Stimulated activated memory B cell treated with anti-CD40 and anti-IgM and Interleukin-4, amounts not matched to agents 10 μg/mL and 1 μg/mL and 100 μg/mL, for 72 hours (primary cell): ENCODE data around the gene INPP4A.
A peak's percentile ranks its signal among the peaks of the same experiment; 100 is the strongest.

Source experiments
- ATAC-seq: fragments of 150-1000 bp; cut with Tn5 transposase; 2 replicates; pipeline ENCODE4 v1.10.0; 2021
- H3K27ac Mint-ChIP-seq: one replicate; pipeline ENCODE4 v1.8.0; 2022; ENCODE audit warnings: mild to moderate bottlenecking, mixed read lengths
- H3K27me3 Mint-ChIP-seq: one replicate; pipeline ENCODE4 v1.8.0; 2022; ENCODE audit warnings: mixed read lengths
- H3K36me3 Mint-ChIP-seq: one replicate; pipeline ENCODE4 v1.8.0; 2022; ENCODE audit warnings: mixed read lengths
- H3K4me1 Mint-ChIP-seq: one replicate; pipeline ENCODE4 v1.8.0; 2022; ENCODE audit warnings: mixed read lengths
- H3K4me3 Mint-ChIP-seq: one replicate; pipeline ENCODE4 v1.8.0; 2022; ENCODE audit warnings: mild to moderate bottlenecking, moderate library complexity, mixed read lengths
- H3K9me3 Mint-ChIP-seq: one replicate; pipeline ENCODE4 v1.8.0; 2022; ENCODE audit warnings: mixed read lengths

The INPP4A gene

GRCh38 chr2:98486374-98486981 is 41.8 kb downstream of the INPP4A start:
- no peaks in the 10 kb centered on the region for H3K36me3 Mint-ChIP-seq
- no peaks in the 10 kb centered on the region for H3K9me3 Mint-ChIP-seq
- H3K27ac Mint-ChIP-seq = peak overlapping the region; percentile 81
- H3K27me3 Mint-ChIP-seq = no peaks in the 10 kb centered on the region
- ATAC-seq = no peak
- H3K4me3 Mint-ChIP-seq = no peak overlapping the region
- peaks cover 64% of the 10 kb centered on the region for H3K4me1 Mint-ChIP-seq

GRCh38 chr2:98487101-98487805 is 42.6 kb downstream of the INPP4A start:
- Mint-ChIP-seq H3K36me3 (peaks cover 2% of the 10 kb centered on the region), H3K4me3 (no peak overlapping the region), H3K27me3 (no peaks in the 10 kb centered on the region), H3K4me1 (peaks cover 60% of the 10 kb centered on the region), H3K27ac (no peak overlapping the region), H3K9me3 (no peaks in the 10 kb centered on the region)
- no peak for ATAC-seq

GRCh38 chr2:98487806-98488189 is 43.1 kb downstream of the INPP4A start:
- Mint-ChIP-seq H3K9me3 (no peaks in the 10 kb centered on the region), H3K4me3 (no peak overlapping the region), H3K4me1 (peaks cover 57% of the 10 kb centered on the region), H3K36me3 (peaks cover 6% of the 10 kb centered on the region), H3K27ac (peak overlapping the region; percentile 31), H3K27me3 (no peaks in the 10 kb centered on the region)
- peak; percentile 61 for ATAC-seq

- H3K36me3 Mint-ChIP-seq = peaks cover 6% of the 10 kb centered on the region
- peaks cover 52% of the 10 kb centered on the region for H3K4me1 Mint-ChIP-seq
- H3K9me3 Mint-ChIP-seq = no peaks in the 10 kb centered on the region
- H3K27ac Mint-ChIP-seq = peak overlapping the region; percentile 31
- H3K4me3 Mint-ChIP-seq = no peak overlapping the region
- H3K27me3 Mint-ChIP-seq = no peaks in the 10 kb centered on the region
- no peak for ATAC-seq
Observed at GRCh38 chr2:98488252-98488651, 43.6 kb downstream of the INPP4A start.

GRCh38 chr2:98489486-98489885 is 44.8 kb downstream of the INPP4A start:
- H3K36me3 Mint-ChIP-seq = peaks cover 13% of the 10 kb centered on the region
- no peak for ATAC-seq
- no peaks in the 10 kb centered on the region for H3K27me3 Mint-ChIP-seq
- H3K27ac Mint-ChIP-seq = no peak overlapping the region
- no peaks in the 10 kb centered on the region for H3K9me3 Mint-ChIP-seq
- no peak overlapping the region for H3K4me3 Mint-ChIP-seq
- H3K4me1 Mint-ChIP-seq = peaks cover 40% of the 10 kb centered on the region

GRCh38 chr2:98489971-98490962 is 45.6 kb downstream of the INPP4A start:
- peaks cover 32% of the 10 kb centered on the region for H3K4me1 Mint-ChIP-seq
- ATAC-seq = no peak
- H3K27ac Mint-ChIP-seq = no peak overlapping the region
- H3K4me3 Mint-ChIP-seq = no peak overlapping the region
- H3K9me3 Mint-ChIP-seq = no peaks in the 10 kb centered on the region
- peaks cover 18% of the 10 kb centered on the region for H3K36me3 Mint-ChIP-seq
- no peaks in the 10 kb centered on the region for H3K27me3 Mint-ChIP-seq

GRCh38 chr2:98492441-98492840 is 47.8 kb downstream of the INPP4A start:
- H3K4me3 Mint-ChIP-seq = no peak overlapping the region
- peaks cover 35% of the 10 kb centered on the region for H3K36me3 Mint-ChIP-seq
- no peaks in the 10 kb centered on the region for H3K27me3 Mint-ChIP-seq
- H3K27ac Mint-ChIP-seq = no peak overlapping the region
- H3K4me1 Mint-ChIP-seq = peaks cover 23% of the 10 kb centered on the region
- H3K9me3 Mint-ChIP-seq = peaks cover 8% of the 10 kb centered on the region
- ATAC-seq = no peak

- Mint-ChIP-seq H3K36me3 (peaks cover 48% of the 10 kb centered on the region), H3K4me1 (peaks cover 8% of the 10 kb centered on the region), H3K4me3 (no peak overlapping the region), H3K27me3 (no peaks in the 10 kb centered on the region), H3K27ac (no peak overlapping the region), H3K9me3 (peaks cover 8% of the 10 kb centered on the region)
- no peak for ATAC-seq
Observed at GRCh38 chr2:98494699-98495098, 50.0 kb downstream of the INPP4A start.

- Mint-ChIP-seq H3K4me1 (peaks cover 8% of the 10 kb centered on the region), H3K4me3 (no peak overlapping the region), H3K9me3 (peaks cover 8% of the 10 kb centered on the region), H3K27ac (no peak overlapping the region), H3K27me3 (no peaks in the 10 kb centered on the region), H3K36me3 (peaks cover 48% of the 10 kb centered on the region)
- ATAC-seq = no peak
Observed at GRCh38 chr2:98496750-98497493, 52.3 kb downstream of the INPP4A start.

- Mint-ChIP-seq H3K4me1 (peaks cover 8% of the 10 kb centered on the region), H3K27ac (no peak overlapping the region), H3K9me3 (peaks cover 8% of the 10 kb centered on the region), H3K4me3 (no peak overlapping the region), H3K36me3 (peaks cover 41% of the 10 kb centered on the region), H3K27me3 (no peaks in the 10 kb centered on the region)
- no peak for ATAC-seq
Observed at GRCh38 chr2:98498703-98499440, 54.2 kb downstream of the INPP4A start.

- H3K27me3 Mint-ChIP-seq = no peaks in the 10 kb centered on the region
- H3K9me3 Mint-ChIP-seq = peaks cover 8% of the 10 kb centered on the region
- no peak overlapping the region for H3K4me3 Mint-ChIP-seq
- no peak overlapping the region for H3K27ac Mint-ChIP-seq
- peaks cover 17% of the 10 kb centered on the region for H3K4me1 Mint-ChIP-seq
- H3K36me3 Mint-ChIP-seq = peaks cover 27% of the 10 kb centered on the region
- ATAC-seq = no peak
Observed at GRCh38 chr2:98500561-98500960, 55.9 kb downstream of the INPP4A start.

GRCh38 chr2:98501223-98501622 is 56.6 kb downstream of the INPP4A start:
- Mint-ChIP-seq H3K36me3 (peaks cover 25% of the 10 kb centered on the region), H3K9me3 (peaks cover 8% of the 10 kb centered on the region), H3K27ac (no peak overlapping the region), H3K27me3 (no peaks in the 10 kb centered on the region), H3K4me3 (no peak overlapping the region), H3K4me1 (peaks cover 21% of the 10 kb centered on the region)
- ATAC-seq = no peak

GRCh38 chr2:98501876-98502275 is 57.2 kb downstream of the INPP4A start:
- no peak overlapping the region for H3K27ac Mint-ChIP-seq
- no peaks in the 10 kb centered on the region for H3K27me3 Mint-ChIP-seq
- ATAC-seq = no peak
- H3K4me3 Mint-ChIP-seq = no peak overlapping the region
- H3K4me1 Mint-ChIP-seq = peaks cover 17% of the 10 kb centered on the region
- H3K36me3 Mint-ChIP-seq = peaks cover 18% of the 10 kb centered on the region
- peaks cover 1% of the 10 kb centered on the region for H3K9me3 Mint-ChIP-seq

GRCh38 chr2:98502556-98503335 is 58.1 kb downstream of the INPP4A start:
- no peak overlapping the region for H3K27ac Mint-ChIP-seq
- H3K4me3 Mint-ChIP-seq = no peak overlapping the region
- ATAC-seq = no peak
- peaks cover 10% of the 10 kb centered on the region for H3K36me3 Mint-ChIP-seq
- no peaks in the 10 kb centered on the region for H3K9me3 Mint-ChIP-seq
- H3K4me1 Mint-ChIP-seq = peaks cover 24% of the 10 kb centered on the region
- no peaks in the 10 kb centered on the region for H3K27me3 Mint-ChIP-seq
